ENCODE results near the gene ACSF2.
"Not testable (repeated sequence)": the region's sequence is repeated elsewhere in the genome, so short reads cannot be mapped to it uniquely, and the experiment has no call there.

ACSF2 gene

GRCh38 chr17:50474523-50474922 lies 48.5 kb downstream of the ACSF2 start:
- Histone ChIP-seq H3K9me2 (replicated peaks; ENCODE audit: insufficient read depth, low read length) (no peaks in the 10 kb centered on the region), H3F3A (ENCODE audit: insufficient read depth, low read length) (peaks cover 12% of the 10 kb centered on the region), H3K4me1 (ENCODE audit: low read length) (peaks cover 5% of the 10 kb centered on the region; the same call in 1 of the 2 replicates), H3K36me3 (replicated peaks; ENCODE audit: insufficient read depth, low read length) (no peaks in the 10 kb centered on the region), H2AFZ (ENCODE audit: low read length) (no peak overlapping the region), H3K4me3 (ENCODE audit: low read length) (no peak overlapping the region), H3K4me2 (ENCODE audit: low read depth, low read length) (no peak overlapping the region), H3K9ac (ENCODE audit: low read length) (no peak overlapping the region), H3K9me3 (replicated peaks; ENCODE audit: insufficient read depth, low read length) (no peaks in the 10 kb centered on the region), H3K27ac (ENCODE audit: low read length) (no peak overlapping the region), H3K79me2 (ENCODE audit: low read length) (peaks cover under 1% of the 10 kb centered on the region), H4K20me1 (ENCODE audit: insufficient read depth, low read length) (no peaks in the 10 kb centered on the region), H3K27me3 (replicated peaks; ENCODE audit: insufficient read depth, low read length) (no peaks in the 10 kb centered on the region)
- no peak for DNase-seq
- no peak for TF ChIP-seq EZH2phosphoT487 (IDR thresholded peaks at IDR 0.05; ENCODE audit: low read length)
- no peak for TF ChIP-seq CTCF (IDR thresholded peaks at IDR 0.05; ENCODE audit: low read length)
- TF ChIP-seq EZH2 (optimal IDR thresholded peaks at IDR 0.05; ENCODE audit: low read depth, low read length), result no peak

GRCh38 chr17:50475362-50475761 lies 49.3 kb downstream of the ACSF2 start:
- H3K9me2 ChIP-seq (replicated peaks; ENCODE audit: insufficient read depth, low read length), result no peaks in the 10 kb centered on the region
- H2AFZ ChIP-seq (ENCODE audit: low read length), result no peak overlapping the region
- H3K9me3 ChIP-seq (replicated peaks; ENCODE audit: insufficient read depth, low read length), result no peaks in the 10 kb centered on the region
- H3K4me3 ChIP-seq (ENCODE audit: low read length), result no peak overlapping the region
- H3K27me3 ChIP-seq (replicated peaks; ENCODE audit: insufficient read depth, low read length), result no peaks in the 10 kb centered on the region
- H3K36me3 ChIP-seq (replicated peaks; ENCODE audit: insufficient read depth, low read length), result no peaks in the 10 kb centered on the region
- H3K79me2 ChIP-seq (ENCODE audit: low read length), result peaks cover 9% of the 10 kb centered on the region
- TF ChIP-seq CTCF (IDR thresholded peaks at IDR 0.05; ENCODE audit: low read length) (no peak), EZH2phosphoT487 (IDR thresholded peaks at IDR 0.05; ENCODE audit: low read length) (no peak), EZH2 (optimal IDR thresholded peaks at IDR 0.05; ENCODE audit: low read depth, low read length) (no peak)
- H3F3A ChIP-seq (ENCODE audit: insufficient read depth, low read length), result peaks cover 12% of the 10 kb centered on the region
- peaks cover 9% of the 10 kb centered on the region; the same call in 1 of the 2 replicates for H3K4me1 ChIP-seq (ENCODE audit: low read length)
- H3K9ac ChIP-seq (ENCODE audit: low read length), result no peak overlapping the region
- no peak for DNase-seq
- no peaks in the 10 kb centered on the region for H4K20me1 ChIP-seq (ENCODE audit: insufficient read depth, low read length)
- H3K4me2 ChIP-seq (ENCODE audit: low read depth, low read length), result no peak overlapping the region
- H3K27ac ChIP-seq (ENCODE audit: low read length), result no peak overlapping the region

GRCh38 chr17:50475775-50476544 lies 49.9 kb downstream of the ACSF2 start:
- not testable (repeated sequence) for H4K20me1 ChIP-seq (ENCODE audit: insufficient read depth, low read length); H3K4me2 ChIP-seq (ENCODE audit: low read depth, low read length); H3K27me3 ChIP-seq (replicated peaks; ENCODE audit: insufficient read depth, low read length); H3K9me2 ChIP-seq (replicated peaks; ENCODE audit: insufficient read depth, low read length); H3K4me3 ChIP-seq (ENCODE audit: low read length); H3K79me2 ChIP-seq (ENCODE audit: low read length); H3K9me3 ChIP-seq (replicated peaks; ENCODE audit: insufficient read depth, low read length); DNase-seq; H3K27ac ChIP-seq (ENCODE audit: low read length); H3K4me1 ChIP-seq (ENCODE audit: low read length); H3K36me3 ChIP-seq (replicated peaks; ENCODE audit: insufficient read depth, low read length); H2AFZ ChIP-seq (ENCODE audit: low read length); H3K9ac ChIP-seq (ENCODE audit: low read length)
- H3F3A ChIP-seq (ENCODE audit: insufficient read depth, low read length), result peaks cover 12% of the 10 kb centered on the region
